OCI-LY1 (cell line): ENCODE measurements around the gene ATM.

Experiments
- H2AFZ ChIP-seq: fragments of 200-600 bp; sonication (generic), shearing (Covaris generic); 2 replicates; pipeline ENCODE4 v1.6.0; 2014; ENCODE audit warnings: antibody characterized with exemption, mild to moderate bottlenecking, low read length
- H3F3A ChIP-seq: fragments of 200-600 bp; sonication (generic), shearing (Covaris generic); 2 replicates; pipeline ENCODE4 v1.6.0; 2014; ENCODE audit warnings: mild to moderate bottlenecking, antibody characterized with exemption, low read length, moderate library complexity; ENCODE audit not compliant: insufficient read depth
- H3K27ac ChIP-seq: fragments of 200-600 bp; sonication (generic); 2 replicates; pipeline ENCODE4 v1.5.1; 2014; ENCODE audit warnings: low read length, mixed run types, mild to moderate bottlenecking, low read depth; ENCODE audit not compliant: poor library complexity, severe bottlenecking
- H3K27me3 ChIP-seq: fragments of 200-600 bp; sonication (generic); 2 replicates; pipeline ENCODE4 v1.6.0; 2014; ENCODE audit warnings: antibody characterized with exemption, mild to moderate bottlenecking, low read length, moderate library complexity; ENCODE audit not compliant: insufficient read depth
- H3K36me3 ChIP-seq: fragments of 200-600 bp; sonication (generic); 2 replicates; pipeline ENCODE4 v1.6.1; 2014; ENCODE audit warnings: mild to moderate bottlenecking, antibody characterized with exemption, low read length, moderate library complexity, mixed read lengths; ENCODE audit not compliant: insufficient read depth
- H3K4me1 ChIP-seq: fragments of 200-600 bp; sonication (generic); 2 replicates; pipeline ENCODE4 v1.5.1; 2014; ENCODE audit warnings: mild to moderate bottlenecking, low read length, moderate library complexity; ENCODE audit not compliant: insufficient read depth, severe bottlenecking
- H3K4me2 ChIP-seq: fragments of 200-600 bp; sonication (generic), shearing (Covaris generic); 2 replicates; pipeline ENCODE4 v1.6.1; 2014; ENCODE audit warnings: low read length
- H3K4me3 ChIP-seq: fragments of 200-600 bp; sonication (generic); 2 replicates; pipeline ENCODE4 v1.5.1; 2014; ENCODE audit warnings: low read length, low read depth, mild to moderate bottlenecking, mixed read lengths; ENCODE audit not compliant: poor library complexity, severe bottlenecking
- H3K79me2 ChIP-seq: fragments of 200-600 bp; shearing (Covaris generic); 2 replicates; pipeline ENCODE4 v1.6.1; 2016; ENCODE audit warnings: mixed run types, low read length, mixed read lengths; ENCODE audit not compliant: insufficient read depth
- H3K9ac ChIP-seq: fragments of 200-600 bp; sonication (generic), shearing (Covaris generic); 2 replicates; pipeline ENCODE4 v1.6.1; 2014; ENCODE audit warnings: mild to moderate bottlenecking, low read length, mixed read lengths
- H3K9me2 ChIP-seq: fragments of 200-600 bp; sonication (generic), shearing (Covaris generic); 2 replicates; pipeline ENCODE4 v1.6.1; 2014; ENCODE audit warnings: low read depth, mild to moderate bottlenecking, low read length, mixed read lengths
- H3K9me3 ChIP-seq: fragments of 200-600 bp; shearing (Covaris generic); 2 replicates; pipeline ENCODE4 v1.6.1; 2014; ENCODE audit warnings: low read length, mixed read lengths
- H4K20me1 ChIP-seq: fragments of 200-600 bp; sonication (generic), shearing (Covaris generic); 2 replicates; pipeline ENCODE4 v1.6.0; 2016; ENCODE audit warnings: mild to moderate bottlenecking, low read length; ENCODE audit not compliant: insufficient read depth
- CTCF ChIP-seq: fragments of 200-600 bp; sonication (generic), shearing (Covaris generic); IDR thresholded peaks from 2 replicates; pipeline ENCODE4 v1.5.1; 2017; ENCODE audit warnings: mild to moderate bottlenecking, antibody characterized with exemption, low read length, moderate library complexity, mixed read lengths
- EZH2 ChIP-seq: fragments of 200-600 bp; sonication (generic), shearing (Covaris generic); IDR thresholded peaks from 2 replicates; pipeline ENCODE4 v1.8.0; 2017; ENCODE audit warnings: borderline replicate concordance, mixed run types, mild to moderate bottlenecking, antibody characterized with exemption, low read length, moderate library complexity, mixed read lengths

Gene ATM

GRCh38 chr11:108204376-108204775, 18.5 kb upstream of the ATM start:
- Histone ChIP-seq H3K27ac (no peak overlapping the region), H3K4me3 (no peak overlapping the region)

GRCh38 chr11:108204929-108205499, 17.9 kb upstream of the ATM start:
- Histone ChIP-seq H3K27me3 (no peaks in the 10 kb centered on the region), H2AFZ (no peak overlapping the region), H3K36me3 (peaks cover 99% of the 10 kb centered on the region), H3K4me2 (no peak overlapping the region), H3F3A (no peaks in the 10 kb centered on the region), H3K9ac (no peak overlapping the region), H4K20me1 (no peaks in the 10 kb centered on the region), H3K4me3 (no peak overlapping the region), H3K79me2 (peaks cover 43% of the 10 kb centered on the region), H3K4me1 (no peaks in the 10 kb centered on the region), H3K9me3 (peaks cover 37% of the 10 kb centered on the region), H3K9me2 (no peaks in the 10 kb centered on the region), H3K27ac (no peak overlapping the region)
- TF ChIP-seq EZH2, result no peak
- TF ChIP-seq CTCF, result no peak

More at GRCh38 chr11:108204376-108204775, 18.5 kb upstream of the ATM start:
- TF ChIP-seq CTCF (no peak), EZH2 (no peak)
- H3F3A ChIP-seq, result no peaks in the 10 kb centered on the region
- no peaks in the 10 kb centered on the region for H3K27me3 ChIP-seq
- H4K20me1 ChIP-seq, result no peaks in the 10 kb centered on the region
- no peak overlapping the region for H2AFZ ChIP-seq
- no peaks in the 10 kb centered on the region for H3K9me2 ChIP-seq
- no peaks in the 10 kb centered on the region for H3K4me1 ChIP-seq
- H3K9me3 ChIP-seq, result peaks cover 37% of the 10 kb centered on the region
- H3K4me2 ChIP-seq, result no peak overlapping the region
- peaks cover 39% of the 10 kb centered on the region; the same call in 1 of the 2 replicates for H3K79me2 ChIP-seq
- H3K36me3 ChIP-seq, result peaks cover 99% of the 10 kb centered on the region
- no peak overlapping the region for H3K9ac ChIP-seq

- H3K4me3 ChIP-seq, result no peak overlapping the region
- no peaks in the 10 kb centered on the region for H3F3A ChIP-seq
- H3K9ac ChIP-seq, result no peak overlapping the region
- H3K27me3 ChIP-seq, result no peaks in the 10 kb centered on the region
- no peaks in the 10 kb centered on the region for H3K4me1 ChIP-seq
- H3K9me2 ChIP-seq, result no peaks in the 10 kb centered on the region
- no peak overlapping the region for H2AFZ ChIP-seq
- H4K20me1 ChIP-seq, result no peaks in the 10 kb centered on the region
- peaks cover 42% of the 10 kb centered on the region for H3K9me3 ChIP-seq
- TF ChIP-seq EZH2 (no peak), CTCF (no peak)
- no peak overlapping the region for H3K4me2 ChIP-seq
- H3K79me2 ChIP-seq, result peaks cover 39% of the 10 kb centered on the region
- peaks cover 99% of the 10 kb centered on the region for H3K36me3 ChIP-seq
- H3K27ac ChIP-seq, result no peak overlapping the region
Observed at GRCh38 chr11:108206171-108206570, 16.7 kb upstream of the ATM start.
